ENCODE results near the gene COL2A1. TPM values are rescaled to one million over a fixed set of nuclear protein-coding genes. Genes with fewer than 3 reads are reported as not detected.
A peak's percentile ranks its signal among the peaks of the same experiment; 100 is the strongest.

COL2A1 gene
- total and polyA plus RNA-seq, 9 of the 15 experiments (the other 6 are each of a cell fraction or from before 2014, with no cell fraction given): 0.46 TPM; not detected in 8

DNA sequence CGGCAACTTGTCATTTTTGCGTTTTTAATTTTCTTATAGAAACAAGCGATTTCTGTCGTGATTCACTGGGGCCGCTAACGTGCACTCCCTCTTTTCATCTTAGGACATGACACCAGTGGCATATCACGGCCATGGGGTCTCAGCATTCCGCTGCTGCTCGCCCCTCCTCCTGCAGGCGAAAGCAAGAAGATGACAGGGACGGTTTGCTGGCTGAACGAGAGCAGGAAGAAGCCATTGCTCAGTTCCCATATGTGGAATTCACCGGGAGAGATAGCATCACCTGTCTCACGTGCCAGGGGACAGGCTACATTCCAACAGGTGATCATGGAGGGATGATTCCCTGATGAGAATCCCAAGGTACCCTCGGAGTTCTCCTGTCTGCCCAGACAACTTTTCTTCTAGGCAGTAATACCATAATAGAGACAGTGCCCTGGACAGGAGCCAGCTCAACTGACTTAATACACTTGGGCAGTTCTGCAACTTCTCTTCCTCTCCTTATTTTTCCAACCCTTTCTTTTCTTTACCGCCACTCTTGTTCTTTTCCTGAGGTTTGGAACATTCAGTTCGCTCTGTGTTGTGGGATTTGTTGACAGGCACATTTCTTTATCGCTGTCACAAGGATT, 40.1 kb downstream of the COL2A1 start:
- Histone ChIP-seq H3K4me3 (peak overlapping the region; percentile 84), H3K27me3 (ENCODE audit: control insufficient read depth in 2 of 2, insufficient read depth in 2 of 2, low read length in 2 of 2) (peaks cover 14 to 27% of the 10 kb centered on the region in 2 experiments), H3K9me3 (replicated peaks; ENCODE audit: control insufficient read depth, insufficient read depth, low read depth, low read length) (no peaks in the 10 kb centered on the region), H3K9me1 (ENCODE audit: control insufficient read depth, insufficient read depth, low read length) (no peaks in the 10 kb centered on the region), H2AFZ (ENCODE audit: low read depth, low read length) (peak overlapping the region; percentile 99), H3K4me2 (ENCODE audit: insufficient read depth, low read length) (peak overlapping the region; percentile 94), H3K4me1 (replicated peaks in 1 of 2; ENCODE audit: control insufficient read depth in 2 of 2, insufficient read depth in 2 of 2, low read length in 2 of 2) (peaks cover 6 to 11% of the 10 kb centered on the region in 2 experiments; a peak in 4 of 5 replicates), H3K36me3 (ENCODE audit: control insufficient read depth, insufficient read depth, low read length) (peaks cover 21% of the 10 kb centered on the region; the same call in 2 of the 3 replicates), H3K27ac (ENCODE audit: extremely low read depth, low read depth, low read length) (no peak overlapping the region), H4K20me1 (replicated peaks; ENCODE audit: control insufficient read depth, insufficient read depth, low read length) (no peaks in the 10 kb centered on the region), H3K9ac (ENCODE audit: insufficient read depth in 1 of 2, low read depth in 2 of 2, low read length in 2 of 2) (peak overlapping the region; percentile 63 to 92), H3K79me2 (ENCODE audit: control insufficient read depth, insufficient read depth, low read length) (no peaks in the 10 kb centered on the region)
- TF ChIP-seq MYC (IDR thresholded peaks at IDR 0.05; ENCODE audit: low read depth, low read length): peak; percentile 4; the same call in 1 of the 2 replicates
- no peak for TF ChIP-seq MYC (CRISPR knock-in tag; IDR thresholded peaks at IDR 0.05; ENCODE audit: borderline replicate concordance, low read depth)
- no peak for TF ChIP-seq NBN (IDR thresholded peaks at IDR 0.05; ENCODE audit: low read depth)
- 0 out of 2 replicates have a peak, but pooled peaks have one; percentile 37 for TF ChIP-seq ZNF395 (CRISPR knock-in tag; IDR thresholded peaks at IDR 0.05)
- peak; percentile 61 for TF ChIP-seq NFIC (IDR thresholded peaks at IDR 0.05)
- TF ChIP-seq TEAD4 (IDR thresholded peaks at IDR 0.05; ENCODE audit: low read length): peak; percentile 11; the same call in 1 of the 2 replicates
- no peak for TF ChIP-seq TEAD4 (CRISPR knock-in tag; IDR thresholded peaks at IDR 0.05; ENCODE audit: borderline replicate concordance)
- peak; percentile 78; the same call in 1 of the 2 replicates for TF ChIP-seq MECOM (CRISPR knock-in tag; IDR thresholded peaks at IDR 0.05)
- TF ChIP-seq GATA2 (CRISPR knock-in tag; IDR thresholded peaks at IDR 0.05): no peak
- no peak for TF ChIP-seq FOXK2 (conservative IDR thresholded peaks at IDR 0.05 in 1 of 2, IDR thresholded peaks at IDR 0.05 in 1 of 2; ENCODE audit: low read depth in 2 of 2)
- TF ChIP-seq ARID2 (IDR thresholded peaks at IDR 0.05): no peak
- TF ChIP-seq ZNF583 (CRISPR knock-in tag; IDR thresholded peaks at IDR 0.05): no peak
- TF ChIP-seq EZH2 (IDR thresholded peaks at IDR 0.05; ENCODE audit: borderline replicate concordance, low read depth, low read length): no peak
- TF ChIP-seq BHLHE40 (IDR thresholded peaks at IDR 0.05; ENCODE audit: low read length): peak; percentile 92
- TF ChIP-seq TEAD1 (CRISPR knock-in tag; IDR thresholded peaks at IDR 0.05): peak in 1 of 2 experiments; percentile 59; a peak in 1 of 4 replicates
- TF ChIP-seq BCLAF1 (IDR thresholded peaks at IDR 0.05; ENCODE audit: borderline replicate concordance in 1 of 2, control insufficient read depth in 1 of 2, low read depth in 2 of 2, low read length in 1 of 2): no peak
- CTCF ChIA-PET (ENCODE audit: low intra/inter-chr PET ratio): interaction anchor here (1.4 kb wide), 1 partner anchor 201 kb away, joined by 3 read pairs; no protein-coding TSS in a partner anchor
- ATAC-seq: no peak; the same call in 2 of the 3 replicates
- POLR2A ChIA-PET: interaction anchor here (1.7 kb wide), 1 partner anchor 18 kb away, joined by 5 read pairs; no protein-coding TSS in a partner anchor
- FAIRE-seq: peak; percentile 69
- peak in 1 of 4 experiments; percentile 20 for DNase-seq (ENCODE audit: extremely low read depth in 1 of 4, low spot score in 3 of 4)
- intact Hi-C loops (cut with micrococcal nuclease) (loop anchor here (5.0 kb wide), 2 partner anchors 48 to 203 kb away; no protein-coding TSS in a partner anchor), in situ Hi-C loops (cut with MboI) (loop anchor here (10.0 kb wide), 1 partner anchor 201 kb away; no protein-coding TSS in a partner anchor)
- no TSS peak for BruUV-seq (replicated peaks)
- WGBS (ENCODE audit: insufficient coverage, low coverage, missing lambda C conversion rate): 10% methylated on average over 18 of the region's 18 CpGs
